Measurements from ENCODE around the gene CFAP58. TPM values are rescaled to one million over a fixed set of nuclear protein-coding genes. Genes with fewer than 3 reads are reported as not detected.

CFAP58 gene
- total RNA-seq, 6 experiments from 2014 or later, result 0.35 to 1.1 (median 0.41) TPM

DNA sequence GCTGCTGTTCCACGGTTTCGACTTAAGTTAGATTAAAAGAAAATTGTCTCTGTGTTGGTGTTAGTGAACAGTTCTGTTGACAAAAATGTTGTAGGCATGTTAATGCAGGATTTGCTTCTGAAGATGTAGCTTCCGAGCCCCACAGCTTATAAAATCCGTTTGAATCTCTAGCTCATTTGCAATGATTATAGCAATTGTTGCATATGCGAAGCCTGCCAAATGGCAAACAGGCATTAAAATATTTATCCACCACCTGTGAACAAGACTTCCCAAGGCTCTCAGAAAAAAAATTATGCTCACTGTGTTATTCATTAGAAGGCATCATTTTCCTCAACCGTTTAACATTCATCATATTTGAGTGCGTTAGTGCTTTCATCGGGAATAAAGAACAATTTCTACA, 14.3 kb downstream of the CFAP58 start:
- no peak overlapping the region for H3K27ac Mint-ChIP-seq
- DNase-seq, result no peak
- no peak overlapping the region for H3K4me3 Mint-ChIP-seq
- peaks cover 2% of the 10 kb centered on the region for H3K27me3 Mint-ChIP-seq (ENCODE audit: insufficient read depth)
- peaks cover 10% of the 10 kb centered on the region; the same call in 1 of the 2 replicates for H3K36me3 Mint-ChIP-seq (ENCODE audit: low read depth)
- TF ChIP-seq, protein P1, sequence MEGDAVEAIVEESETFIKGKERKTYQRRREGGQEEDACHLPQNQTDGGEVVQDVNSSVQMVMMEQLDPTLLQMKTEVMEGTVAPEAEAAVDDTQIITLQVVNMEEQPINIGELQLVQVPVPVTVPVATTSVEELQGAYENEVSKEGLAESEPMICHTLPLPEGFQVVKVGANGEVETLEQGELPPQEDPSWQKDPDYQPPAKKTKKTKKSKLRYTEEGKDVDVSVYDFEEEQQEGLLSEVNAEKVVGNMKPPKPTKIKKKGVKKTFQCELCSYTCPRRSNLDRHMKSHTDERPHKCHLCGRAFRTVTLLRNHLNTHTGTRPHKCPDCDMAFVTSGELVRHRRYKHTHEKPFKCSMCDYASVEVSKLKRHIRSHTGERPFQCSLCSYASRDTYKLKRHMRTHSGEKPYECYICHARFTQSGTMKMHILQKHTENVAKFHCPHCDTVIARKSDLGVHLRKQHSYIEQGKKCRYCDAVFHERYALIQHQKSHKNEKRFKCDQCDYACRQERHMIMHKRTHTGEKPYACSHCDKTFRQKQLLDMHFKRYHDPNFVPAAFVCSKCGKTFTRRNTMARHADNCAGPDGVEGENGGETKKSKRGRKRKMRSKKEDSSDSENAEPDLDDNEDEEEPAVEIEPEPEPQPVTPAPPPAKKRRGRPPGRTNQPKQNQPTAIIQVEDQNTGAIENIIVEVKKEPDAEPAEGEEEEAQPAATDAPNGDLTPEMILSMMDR (IDR thresholded peaks at IDR 0.05), result no peak
- peaks cover 11% of the 10 kb centered on the region for H3K9me3 Mint-ChIP-seq
- H3K4me1 Mint-ChIP-seq (ENCODE audit: low read depth), result no peaks in the 10 kb centered on the region

DNA sequence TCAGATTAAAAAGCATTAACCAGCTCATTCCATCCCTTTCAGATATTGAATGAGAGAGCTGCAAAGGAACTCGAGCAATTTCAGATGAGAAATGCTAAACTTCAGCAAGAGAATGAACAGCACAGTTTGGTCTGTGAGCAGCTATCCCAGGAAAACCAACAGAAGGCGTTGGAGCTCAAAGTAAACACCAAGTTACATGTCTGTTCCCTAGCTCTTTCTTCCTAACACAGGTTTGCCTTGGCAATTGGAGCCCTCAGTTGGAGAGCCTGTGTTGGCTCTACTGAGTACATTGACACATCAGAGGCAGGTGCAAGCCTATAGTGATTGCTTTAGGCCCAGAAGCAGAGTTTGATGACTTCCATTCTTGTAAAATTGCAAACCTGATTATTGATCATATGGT, 14.7 kb downstream of the CFAP58 start:
- H3K36me3 Mint-ChIP-seq (ENCODE audit: low read depth), result peaks cover 10% of the 10 kb centered on the region; the same call in 1 of the 2 replicates
- H3K4me3 Mint-ChIP-seq, result no peak overlapping the region
- TF ChIP-seq, protein P1 (IDR thresholded peaks at IDR 0.05), result no peak
- no peak overlapping the region for H3K27ac Mint-ChIP-seq
- peaks cover 11% of the 10 kb centered on the region for H3K9me3 Mint-ChIP-seq
- DNase-seq, result no peak
- H3K27me3 Mint-ChIP-seq (ENCODE audit: insufficient read depth), result peaks cover 1% of the 10 kb centered on the region
- no peaks in the 10 kb centered on the region for H3K4me1 Mint-ChIP-seq (ENCODE audit: low read depth)

DNA sequence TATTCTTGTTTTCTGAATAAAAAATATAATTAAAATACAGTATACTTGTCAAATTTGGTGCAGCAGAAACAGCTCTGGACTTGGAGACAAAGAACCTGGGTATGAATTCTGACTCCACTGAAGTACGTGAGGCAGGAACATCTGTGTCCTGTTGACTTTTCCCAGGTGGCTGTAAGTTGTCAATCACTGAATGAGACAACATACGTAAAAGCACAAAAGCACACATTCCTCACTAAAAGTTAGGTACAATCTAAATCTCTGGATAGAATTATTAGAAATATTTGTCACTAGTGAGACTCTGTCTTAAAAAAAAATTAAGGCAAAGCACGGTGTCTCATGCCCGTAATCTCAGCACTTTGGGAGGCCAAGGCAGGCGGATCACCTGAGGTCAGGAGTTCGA, 18.1 kb downstream of the CFAP58 start:
- peaks cover 5% of the 10 kb centered on the region; the same call in 1 of the 2 replicates for H3K9me3 Mint-ChIP-seq
- peaks cover 5% of the 10 kb centered on the region; the same call in 1 of the 2 replicates for H3K36me3 Mint-ChIP-seq (ENCODE audit: low read depth)
- TF ChIP-seq, protein P1 (IDR thresholded peaks at IDR 0.05), result no peak
- DNase-seq, result no peak
- peaks cover 12% of the 10 kb centered on the region for H3K27me3 Mint-ChIP-seq (ENCODE audit: insufficient read depth)
- H3K4me1 Mint-ChIP-seq (ENCODE audit: low read depth), result no peaks in the 10 kb centered on the region
- H3K27ac Mint-ChIP-seq, result no peak overlapping the region
- no peak overlapping the region for H3K4me3 Mint-ChIP-seq

DNA sequence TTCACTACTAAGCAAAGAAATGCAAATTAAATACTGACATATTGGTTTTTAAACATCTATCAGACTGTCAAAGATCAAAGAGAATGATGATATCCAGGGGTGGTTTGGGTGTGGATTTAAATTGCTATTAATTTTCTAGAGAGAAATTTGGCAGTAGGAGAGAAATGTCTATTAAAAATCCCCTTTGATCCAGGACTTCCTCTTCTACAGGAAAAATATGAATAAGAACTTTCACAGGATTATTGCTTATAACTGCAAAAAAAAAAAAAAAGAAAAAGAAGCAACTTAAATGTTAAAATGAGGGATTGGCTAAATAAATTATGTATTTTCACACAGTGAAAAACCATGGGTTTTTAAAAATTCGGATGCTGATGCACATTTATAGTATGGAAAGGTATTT, 21.0 kb downstream of the CFAP58 start:
- Mint-ChIP-seq H3K27ac (no peak overlapping the region), H3K36me3 (ENCODE audit: low read depth) (peaks cover 5% of the 10 kb centered on the region; the same call in 1 of the 2 replicates), H3K4me1 (ENCODE audit: low read depth) (no peaks in the 10 kb centered on the region), H3K27me3 (ENCODE audit: insufficient read depth) (peaks cover 12% of the 10 kb centered on the region), H3K9me3 (peaks cover 5% of the 10 kb centered on the region; the same call in 1 of the 2 replicates), H3K4me3 (no peak overlapping the region)
- no peak for DNase-seq
- TF ChIP-seq, protein P1 (IDR thresholded peaks at IDR 0.05), result no peak

DNA sequence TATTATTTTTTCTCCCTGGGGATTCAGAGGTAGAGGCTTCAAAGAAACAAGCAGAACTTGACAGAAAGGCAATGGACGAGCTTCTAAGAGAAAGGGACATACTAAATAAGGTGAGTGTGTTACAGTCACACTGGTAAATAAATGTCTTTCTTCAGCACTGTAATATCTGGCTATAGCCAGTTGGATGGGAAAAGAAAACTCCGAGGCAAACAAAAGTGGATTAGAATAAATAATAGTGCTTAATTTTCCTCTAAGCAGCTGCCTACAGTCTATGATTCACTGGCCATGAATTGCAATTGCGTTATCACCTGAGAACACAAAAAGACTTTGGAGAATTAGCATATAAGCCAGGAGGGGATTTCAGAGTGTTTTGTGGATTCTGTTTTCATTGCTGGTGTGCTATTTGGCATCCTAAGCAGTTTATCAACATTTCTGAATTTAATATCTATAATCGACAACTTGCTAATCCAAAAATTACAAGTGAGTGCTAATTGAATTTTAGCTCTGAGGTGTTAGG, 23.2 kb downstream of the CFAP58 start:
- Mint-ChIP-seq H3K4me1 (ENCODE audit: low read depth) (no peaks in the 10 kb centered on the region), H3K27ac (no peak overlapping the region), H3K36me3 (ENCODE audit: low read depth) (no peaks in the 10 kb centered on the region), H3K4me3 (no peak overlapping the region), H3K27me3 (ENCODE audit: insufficient read depth) (peaks cover 12% of the 10 kb centered on the region), H3K9me3 (no peaks in the 10 kb centered on the region)
- TF ChIP-seq, protein P1 (IDR thresholded peaks at IDR 0.05), result no peak
- no peak for DNase-seq

All from HFFc6 (cell line).